Sigmoid colon (tissue), 4 donors: Measurements from ENCODE around the gene HDAC4.

Experiments used
- EP300 ChIP-seq, 4 donors: sonication (generic); formaldehyde crosslinking; IDR thresholded peaks; one replicate each; pipeline ENCODE4 v1.6.1; 2017; ENCODE audit warnings: antibody characterized with exemption in 4 of 4
- TF ChIP-seq, protein P1 (sequence below), 4 experiments: fragments of 450-650 bp in 3 of 4; fragments of 200-600 bp in 1 of 4; IDR thresholded peaks; one replicate each; pipeline ENCODE4 v1.5.1; 2016 to 2019; ENCODE audit warnings: antibody characterized with exemption in 4 of 4, mild to moderate bottlenecking in 3 of 4, moderate library complexity in 2 of 4

DNA sequence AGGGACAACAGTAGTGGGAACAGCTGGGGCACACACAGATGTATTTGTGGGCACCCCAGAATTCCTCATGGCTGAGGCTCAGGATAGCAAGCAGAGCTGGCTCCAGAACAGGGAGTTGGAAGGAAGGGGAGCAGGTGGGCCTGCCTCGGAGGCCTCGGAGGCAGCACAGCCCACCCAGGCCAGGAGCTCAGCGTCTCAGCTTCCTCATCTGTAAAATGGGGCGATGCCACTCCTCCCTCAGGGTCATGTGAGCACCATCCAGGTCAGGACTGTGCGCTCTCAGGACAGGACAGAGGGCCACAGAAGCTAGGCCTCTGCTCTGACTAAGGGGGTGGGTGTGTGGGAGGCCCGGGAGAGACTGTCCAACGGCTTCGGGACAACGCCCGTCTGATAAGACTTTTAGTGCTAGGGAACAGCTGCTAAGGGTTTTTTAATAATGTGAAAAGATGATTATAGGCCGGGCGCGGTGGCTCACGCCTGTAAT lies 106.2 kb downstream of the HDAC4 start:
- TF ChIP-seq, protein P1, sequence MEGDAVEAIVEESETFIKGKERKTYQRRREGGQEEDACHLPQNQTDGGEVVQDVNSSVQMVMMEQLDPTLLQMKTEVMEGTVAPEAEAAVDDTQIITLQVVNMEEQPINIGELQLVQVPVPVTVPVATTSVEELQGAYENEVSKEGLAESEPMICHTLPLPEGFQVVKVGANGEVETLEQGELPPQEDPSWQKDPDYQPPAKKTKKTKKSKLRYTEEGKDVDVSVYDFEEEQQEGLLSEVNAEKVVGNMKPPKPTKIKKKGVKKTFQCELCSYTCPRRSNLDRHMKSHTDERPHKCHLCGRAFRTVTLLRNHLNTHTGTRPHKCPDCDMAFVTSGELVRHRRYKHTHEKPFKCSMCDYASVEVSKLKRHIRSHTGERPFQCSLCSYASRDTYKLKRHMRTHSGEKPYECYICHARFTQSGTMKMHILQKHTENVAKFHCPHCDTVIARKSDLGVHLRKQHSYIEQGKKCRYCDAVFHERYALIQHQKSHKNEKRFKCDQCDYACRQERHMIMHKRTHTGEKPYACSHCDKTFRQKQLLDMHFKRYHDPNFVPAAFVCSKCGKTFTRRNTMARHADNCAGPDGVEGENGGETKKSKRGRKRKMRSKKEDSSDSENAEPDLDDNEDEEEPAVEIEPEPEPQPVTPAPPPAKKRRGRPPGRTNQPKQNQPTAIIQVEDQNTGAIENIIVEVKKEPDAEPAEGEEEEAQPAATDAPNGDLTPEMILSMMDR (IDR thresholded peaks at IDR 0.05): no peak
- no peak for TF ChIP-seq EP300 (IDR thresholded peaks at IDR 0.05)
